WI38 (cell line): Measurements from ENCODE around the gene CD300LF.

Experiments used
- H3K4me3 ChIP-seq: 2 replicates; pipeline ENCODE4 v1.5.1; 2011; ENCODE audit warnings: low read depth, mild to moderate bottlenecking, control low read depth, low read length
- TF ChIP-seq, protein P1 (sequence below): IDR thresholded peaks from 2 replicates; pipeline ENCODE4 v1.5.1; 2012; ENCODE audit warnings: low read depth, mild to moderate bottlenecking, control low read depth, low read length

Gene CD300LF

GRCh38 chr17:74678541-74678940 lies 34.2 kb downstream of the CD300LF start:
- TF ChIP-seq, protein P1, sequence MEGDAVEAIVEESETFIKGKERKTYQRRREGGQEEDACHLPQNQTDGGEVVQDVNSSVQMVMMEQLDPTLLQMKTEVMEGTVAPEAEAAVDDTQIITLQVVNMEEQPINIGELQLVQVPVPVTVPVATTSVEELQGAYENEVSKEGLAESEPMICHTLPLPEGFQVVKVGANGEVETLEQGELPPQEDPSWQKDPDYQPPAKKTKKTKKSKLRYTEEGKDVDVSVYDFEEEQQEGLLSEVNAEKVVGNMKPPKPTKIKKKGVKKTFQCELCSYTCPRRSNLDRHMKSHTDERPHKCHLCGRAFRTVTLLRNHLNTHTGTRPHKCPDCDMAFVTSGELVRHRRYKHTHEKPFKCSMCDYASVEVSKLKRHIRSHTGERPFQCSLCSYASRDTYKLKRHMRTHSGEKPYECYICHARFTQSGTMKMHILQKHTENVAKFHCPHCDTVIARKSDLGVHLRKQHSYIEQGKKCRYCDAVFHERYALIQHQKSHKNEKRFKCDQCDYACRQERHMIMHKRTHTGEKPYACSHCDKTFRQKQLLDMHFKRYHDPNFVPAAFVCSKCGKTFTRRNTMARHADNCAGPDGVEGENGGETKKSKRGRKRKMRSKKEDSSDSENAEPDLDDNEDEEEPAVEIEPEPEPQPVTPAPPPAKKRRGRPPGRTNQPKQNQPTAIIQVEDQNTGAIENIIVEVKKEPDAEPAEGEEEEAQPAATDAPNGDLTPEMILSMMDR, result no peak
- H3K4me3 ChIP-seq, result no peak overlapping the region

DNA sequence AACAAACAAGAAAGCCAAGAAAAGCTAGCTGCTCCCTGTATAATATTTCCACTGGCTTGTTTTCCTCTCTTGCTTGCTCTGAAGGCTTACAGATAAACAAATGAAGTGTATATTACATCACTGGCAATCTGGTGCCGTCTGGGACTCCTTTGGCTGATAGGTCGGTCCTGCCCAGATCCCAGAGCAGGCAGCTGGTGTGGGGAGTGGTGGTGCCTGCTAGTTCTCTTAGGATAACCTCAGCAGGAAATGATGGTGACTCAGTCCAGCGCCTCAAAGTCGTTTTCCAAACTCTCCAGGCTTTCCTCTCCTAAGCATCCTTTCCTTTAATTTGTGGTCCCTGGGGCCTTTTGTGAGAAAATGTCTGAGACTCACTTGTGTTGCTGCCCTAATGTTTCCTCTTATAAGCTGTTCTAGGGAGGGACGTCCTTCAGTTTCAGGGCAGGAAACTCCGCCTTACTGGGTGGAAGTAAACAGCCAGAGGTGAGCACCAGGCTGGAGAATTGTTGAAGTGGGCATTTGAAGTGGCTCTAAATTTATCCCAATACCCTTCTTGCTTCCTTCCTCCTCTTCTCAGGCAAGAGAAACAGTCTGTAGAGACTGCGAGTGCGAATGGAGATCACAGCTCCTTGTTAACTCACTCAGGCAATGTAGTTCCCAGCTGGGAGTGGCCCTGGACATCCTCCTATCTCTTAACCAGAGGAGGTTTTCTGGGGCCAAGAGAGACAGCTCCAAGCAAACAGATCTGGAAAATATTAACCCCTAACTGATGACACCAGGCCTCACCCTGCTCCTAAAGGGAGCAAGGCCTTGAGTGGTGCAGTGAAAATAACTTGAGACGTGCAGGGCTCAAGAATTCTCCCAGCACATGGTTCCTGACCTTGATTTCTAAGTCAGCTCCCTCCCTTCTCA lies 34.9 kb downstream of the CD300LF start:
- H3K4me3 ChIP-seq, result no peak overlapping the region
- TF ChIP-seq, protein P1, result no peak

DNA sequence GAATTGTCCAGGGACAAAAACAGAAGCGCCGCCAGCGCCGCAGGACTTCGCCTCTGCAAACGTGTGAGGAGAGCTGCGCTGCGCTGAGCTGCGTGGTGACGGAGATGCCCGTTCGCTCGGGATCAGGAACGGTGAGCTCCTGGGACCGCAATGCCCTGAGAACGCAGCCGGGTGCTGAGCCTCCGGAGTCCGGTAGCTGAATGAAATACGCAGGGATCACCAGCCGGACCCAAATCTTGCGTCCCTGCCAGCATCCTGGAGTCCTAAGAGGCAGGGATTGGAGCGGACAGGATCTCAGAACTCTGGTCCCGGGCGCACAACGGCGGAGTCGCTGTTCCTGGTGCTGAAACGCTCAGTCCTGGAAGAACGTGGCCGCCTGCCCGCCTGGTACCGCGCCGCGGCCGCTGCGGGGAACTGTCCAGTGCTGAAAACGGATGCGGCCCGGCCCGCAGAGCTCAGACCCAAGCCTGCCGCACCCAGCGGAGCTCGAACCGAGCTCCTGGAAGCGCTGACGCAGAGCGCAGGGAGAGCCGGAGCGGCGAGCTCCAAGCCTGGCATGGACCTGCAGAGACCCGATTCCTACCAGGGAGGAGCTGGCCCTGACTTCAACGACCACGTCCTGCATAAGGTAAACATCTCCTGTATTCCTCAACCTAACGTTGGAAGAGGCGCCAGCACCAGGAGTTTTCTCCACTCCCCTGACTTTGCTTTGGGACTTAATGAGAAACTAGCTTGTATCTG lies 41.5 kb downstream of the CD300LF start:
- TF ChIP-seq, protein P1, result no peak

GRCh38 chr17:74670329-74670728 lies 42.4 kb downstream of the CD300LF start:
- TF ChIP-seq, protein P1, result no peak
- no peak overlapping the region for H3K4me3 ChIP-seq

More for the DNA sequence above, 41.5 kb downstream of the CD300LF start:
- no peak overlapping the region for H3K4me3 ChIP-seq

- H3K4me3 ChIP-seq, result no peak overlapping the region
- TF ChIP-seq, protein P1, result no peak
Measured at GRCh38 chr17:74663561-74663960, 49.2 kb downstream of the CD300LF start.

GRCh38 chr17:74659889-74660288 lies 52.8 kb downstream of the CD300LF start:
- no peak overlapping the region for H3K4me3 ChIP-seq
- TF ChIP-seq, protein P1, result no peak

DNA sequence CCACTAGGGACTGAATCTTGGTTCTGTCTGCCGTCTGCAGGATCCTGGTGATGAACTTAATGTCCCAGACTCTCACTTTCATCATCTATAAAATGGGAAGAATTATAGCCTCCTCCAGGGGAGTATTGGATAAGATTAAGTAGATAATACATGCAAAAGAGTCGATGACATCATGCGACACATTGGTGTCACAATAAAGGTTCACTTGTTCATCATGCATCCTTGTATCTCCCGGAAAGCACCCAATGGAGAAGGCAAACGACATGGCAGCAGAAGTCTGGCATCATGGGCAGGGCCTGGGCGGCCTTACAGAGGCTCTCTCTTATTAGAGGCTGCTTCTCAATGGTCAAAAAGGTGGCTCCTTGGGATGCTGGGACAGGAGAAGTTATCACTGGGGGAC lies 54.1 kb downstream of the CD300LF start:
- TF ChIP-seq, protein P1, result no peak
- no peak overlapping the region for H3K4me3 ChIP-seq
